Fibroblast of pulmonary artery (primary cell): Measurements from ENCODE around the gene DENND1A.
A peak's percentile ranks its signal among the peaks of the same experiment; 100 is the strongest.

Experiments used
- DNase-seq: peaks from one replicate; pipeline ENCODE4 v3.0.0-alpha.2; 2010; ENCODE audit warnings: low read depth
- H3K4me3 ChIP-seq: replicated peaks from 2 replicates; pipeline ENCODE4 v1.5.1; 2011; ENCODE audit warnings: low read depth, mild to moderate bottlenecking, control low read depth, low read length, moderate library complexity
- TF ChIP-seq, protein P1 (sequence below): IDR thresholded peaks from 2 replicates; pipeline ENCODE4 v1.5.1; 2011; ENCODE audit warnings: mild to moderate bottlenecking, control low read depth, low read length, inconsistent platforms; ENCODE audit errors: missing control alignments

The DENND1A gene

DNA sequence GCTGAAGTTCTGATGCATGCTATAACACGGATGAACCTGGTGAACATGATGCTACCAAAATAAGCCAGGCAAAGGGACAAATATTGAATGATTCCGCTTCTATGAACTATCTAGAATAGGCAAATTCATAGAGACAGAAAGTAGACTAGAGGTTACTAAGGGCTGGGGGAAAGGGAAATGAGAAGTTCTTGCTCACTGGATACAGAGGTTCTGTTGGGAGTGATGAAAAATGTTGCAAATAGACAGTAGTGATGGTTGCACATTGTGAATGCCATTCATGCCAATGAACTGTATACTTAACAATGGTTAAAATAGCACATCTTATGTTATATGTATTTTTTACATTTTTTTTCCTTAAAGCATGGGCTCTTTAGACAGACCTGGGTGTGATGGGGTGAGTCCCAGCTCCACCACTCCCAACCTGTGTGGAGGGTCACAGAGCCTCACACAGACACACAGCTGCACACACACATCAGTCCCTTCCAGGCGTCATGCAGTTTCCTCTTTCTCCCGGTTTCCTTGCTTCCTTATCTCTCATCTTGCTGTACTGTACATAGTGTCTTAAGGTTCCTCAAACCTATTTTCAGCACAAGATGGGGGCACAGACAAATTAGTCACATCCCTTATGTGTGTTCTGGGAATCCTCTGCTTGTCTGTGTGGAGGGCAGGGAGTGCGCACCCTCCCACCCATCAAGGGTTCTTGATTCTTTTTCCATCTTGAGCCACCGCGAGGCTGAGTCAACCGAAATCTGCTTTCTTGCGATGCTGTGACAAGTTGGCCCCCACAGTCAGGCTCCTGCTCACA lies 381.0 kb downstream of the DENND1A start:
- H3K4me3 ChIP-seq = no peak overlapping the region
- peak; percentile 42 for DNase-seq

DNA sequence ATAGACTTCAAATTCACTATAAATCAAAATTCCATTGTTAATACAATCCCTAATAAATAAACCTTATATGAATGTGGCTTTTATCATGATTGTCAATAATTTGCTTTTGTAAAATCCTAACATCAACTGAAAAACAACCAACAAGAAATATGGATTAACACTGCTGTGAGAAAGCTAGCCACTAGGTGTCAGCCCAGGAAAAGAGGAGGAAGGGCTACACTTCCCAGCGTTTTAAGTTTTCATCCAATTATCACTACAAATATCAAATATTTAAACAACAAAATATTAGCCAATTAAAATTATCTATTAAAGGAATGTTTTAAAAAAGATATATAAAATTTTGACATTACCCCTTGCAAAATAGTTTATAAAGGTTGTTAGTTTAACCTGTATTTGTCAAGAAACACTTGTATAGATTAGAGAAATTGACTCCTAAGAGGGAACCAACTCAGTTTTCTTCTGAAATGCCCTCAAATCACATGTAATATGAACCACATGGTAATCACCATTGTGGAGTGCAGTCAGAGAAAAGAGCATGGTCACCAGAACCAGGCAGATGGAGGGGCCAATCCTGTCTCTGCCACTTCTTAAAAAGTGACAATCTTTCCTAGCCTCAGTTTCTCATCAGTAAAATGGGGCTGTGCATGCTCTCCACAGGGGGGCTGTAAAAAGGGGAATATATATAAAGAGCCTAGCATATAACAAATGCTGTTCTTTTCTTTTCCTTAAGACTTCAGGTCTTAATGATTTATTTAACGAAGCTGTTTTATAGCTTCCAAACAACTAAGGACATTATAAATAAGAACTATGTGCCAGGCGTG lies 385.7 kb downstream of the DENND1A start:
- peak; percentile 69 for DNase-seq
- no peak overlapping the region for H3K4me3 ChIP-seq
- TF ChIP-seq, protein P1, sequence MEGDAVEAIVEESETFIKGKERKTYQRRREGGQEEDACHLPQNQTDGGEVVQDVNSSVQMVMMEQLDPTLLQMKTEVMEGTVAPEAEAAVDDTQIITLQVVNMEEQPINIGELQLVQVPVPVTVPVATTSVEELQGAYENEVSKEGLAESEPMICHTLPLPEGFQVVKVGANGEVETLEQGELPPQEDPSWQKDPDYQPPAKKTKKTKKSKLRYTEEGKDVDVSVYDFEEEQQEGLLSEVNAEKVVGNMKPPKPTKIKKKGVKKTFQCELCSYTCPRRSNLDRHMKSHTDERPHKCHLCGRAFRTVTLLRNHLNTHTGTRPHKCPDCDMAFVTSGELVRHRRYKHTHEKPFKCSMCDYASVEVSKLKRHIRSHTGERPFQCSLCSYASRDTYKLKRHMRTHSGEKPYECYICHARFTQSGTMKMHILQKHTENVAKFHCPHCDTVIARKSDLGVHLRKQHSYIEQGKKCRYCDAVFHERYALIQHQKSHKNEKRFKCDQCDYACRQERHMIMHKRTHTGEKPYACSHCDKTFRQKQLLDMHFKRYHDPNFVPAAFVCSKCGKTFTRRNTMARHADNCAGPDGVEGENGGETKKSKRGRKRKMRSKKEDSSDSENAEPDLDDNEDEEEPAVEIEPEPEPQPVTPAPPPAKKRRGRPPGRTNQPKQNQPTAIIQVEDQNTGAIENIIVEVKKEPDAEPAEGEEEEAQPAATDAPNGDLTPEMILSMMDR = peak; percentile 91

More for the DNA sequence above, 381.0 kb downstream of the DENND1A start:
- TF ChIP-seq, protein P1 = no peak

DNA sequence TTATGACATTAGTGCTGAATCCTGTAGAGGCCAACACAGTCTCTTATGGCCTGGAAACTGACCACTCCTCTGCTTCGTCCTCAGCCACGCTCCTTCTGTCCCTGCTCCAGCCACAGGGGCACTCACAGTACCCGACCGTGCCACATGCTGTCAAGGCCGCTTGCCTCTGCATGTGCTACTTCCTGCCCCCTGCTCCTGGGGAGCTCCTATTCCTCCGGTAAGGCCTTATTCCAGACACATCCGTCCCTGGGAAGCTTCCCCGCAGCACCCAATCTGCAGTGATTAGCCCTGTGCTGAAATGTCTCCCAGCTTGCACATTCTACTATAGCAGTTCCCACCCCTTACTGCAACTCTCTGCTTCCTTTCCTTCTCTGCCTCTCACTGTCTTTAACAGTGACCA lies 386.4 kb downstream of the DENND1A start:
- DNase-seq = no peak
- H3K4me3 ChIP-seq = no peak overlapping the region

DNA sequence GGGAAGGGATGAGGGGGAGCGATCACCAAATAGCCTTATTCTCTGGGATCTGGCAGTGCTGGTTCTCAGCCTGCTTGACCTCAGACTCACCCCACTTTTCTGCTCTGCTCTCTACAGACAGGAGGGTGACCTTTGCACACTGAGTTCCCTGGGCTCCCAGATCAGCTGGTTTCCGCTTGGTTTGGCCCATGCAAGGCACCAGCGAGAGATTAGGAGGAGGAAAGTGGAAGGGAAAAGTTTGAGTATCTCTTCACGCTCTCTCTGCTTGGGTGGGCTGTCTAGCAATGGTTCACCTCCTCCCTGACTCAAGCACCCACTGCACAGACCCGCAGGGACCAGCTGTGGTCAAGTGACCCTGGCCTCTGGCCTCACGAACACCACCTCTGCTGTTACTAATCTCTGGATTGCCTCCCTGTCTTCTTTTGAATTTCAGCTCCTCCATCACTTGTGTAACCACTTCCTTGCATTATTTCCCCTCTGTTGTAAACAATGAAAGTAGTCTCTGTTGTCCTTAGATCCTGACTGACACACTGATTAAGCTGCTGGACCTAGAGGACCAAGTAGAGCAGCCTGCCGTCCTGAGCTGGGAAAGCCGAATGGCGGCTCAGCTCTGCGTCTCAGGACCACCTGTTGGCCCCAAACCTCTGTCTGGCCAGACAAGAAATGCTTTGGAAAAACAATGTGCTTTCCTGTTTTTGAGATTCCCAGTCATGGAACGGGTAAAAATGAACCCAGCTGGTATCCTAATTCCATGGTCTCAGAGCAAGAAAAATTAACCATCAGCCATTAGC lies 387.3 kb downstream of the DENND1A start:
- peak; percentile 15 for DNase-seq
- H3K4me3 ChIP-seq = no peak overlapping the region
- TF ChIP-seq, protein P1 = no peak

More for the DNA sequence above, 386.4 kb downstream of the DENND1A start:
- TF ChIP-seq, protein P1 = no peak

DNA sequence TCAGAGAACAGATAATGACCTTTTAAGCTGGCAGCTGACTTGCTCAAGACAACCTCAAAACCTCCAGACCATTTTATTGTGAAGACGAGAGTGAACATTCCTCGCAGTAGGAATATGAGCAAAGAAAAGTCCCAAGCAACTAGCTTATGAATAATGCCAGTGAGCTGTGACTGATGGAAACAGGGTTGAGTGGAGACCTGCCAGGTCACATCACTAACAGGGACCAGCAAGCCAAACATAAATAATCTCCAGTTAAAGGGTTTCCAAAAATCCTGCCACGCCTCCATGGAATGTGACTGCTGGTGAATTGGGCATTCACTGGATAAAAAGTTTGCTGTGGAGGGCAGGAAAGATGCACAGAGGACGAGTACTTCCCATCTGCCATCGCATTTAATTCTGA lies 388.5 kb downstream of the DENND1A start:
- TF ChIP-seq, protein P1 = no peak
- no peak for DNase-seq
- H3K4me3 ChIP-seq = no peak overlapping the region

DNA sequence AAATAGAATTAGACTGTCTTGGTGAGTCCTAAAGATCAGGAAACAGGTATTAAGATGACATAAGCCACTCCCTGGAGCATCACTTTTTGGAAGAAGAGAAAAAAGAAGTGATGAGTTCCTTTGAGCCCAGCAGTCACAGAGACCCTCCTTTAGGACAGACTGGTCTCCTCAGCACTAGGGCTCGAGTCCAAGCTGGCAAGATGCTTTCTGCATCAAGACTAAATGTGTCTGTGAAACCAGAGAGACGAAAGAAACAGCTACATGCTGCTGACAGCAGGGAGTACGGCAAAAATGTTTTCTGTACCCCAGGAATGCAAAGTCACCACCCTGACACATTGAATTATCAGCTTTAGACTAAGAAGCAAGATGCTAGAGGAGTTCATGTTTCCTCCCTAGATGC lies 389.5 kb downstream of the DENND1A start:
- H3K4me3 ChIP-seq = no peak overlapping the region
- TF ChIP-seq, protein P1 = no peak
- no peak for DNase-seq
